ENCODE data around the gene C2orf68.

Gene C2orf68

GRCh38 chr2:85578243-85579180, 33.4 kb downstream of the C2orf68 start:
- H3K9me3 Mint-ChIP-seq = no peaks in the 10 kb centered on the region
- no peaks in the 10 kb centered on the region for H3K27me3 Mint-ChIP-seq (ENCODE audit: low read depth)
- peak overlapping the region; percentile 68 to 83 (median 76) for H3K4me3 Mint-ChIP-seq
- H3K4me1 Mint-ChIP-seq = peaks cover 44% of the 10 kb centered on the region
- no peak for TF ChIP-seq CTCF (IDR thresholded peaks at IDR 0.05; ENCODE audit: unreplicated experiment in 3 of 3)
- H3K36me3 Mint-ChIP-seq (ENCODE audit: low read depth) = peaks cover 5% of the 10 kb centered on the region
- H3K27ac Mint-ChIP-seq = peak overlapping the region; percentile 98 to 99 (median 98)

DNA sequence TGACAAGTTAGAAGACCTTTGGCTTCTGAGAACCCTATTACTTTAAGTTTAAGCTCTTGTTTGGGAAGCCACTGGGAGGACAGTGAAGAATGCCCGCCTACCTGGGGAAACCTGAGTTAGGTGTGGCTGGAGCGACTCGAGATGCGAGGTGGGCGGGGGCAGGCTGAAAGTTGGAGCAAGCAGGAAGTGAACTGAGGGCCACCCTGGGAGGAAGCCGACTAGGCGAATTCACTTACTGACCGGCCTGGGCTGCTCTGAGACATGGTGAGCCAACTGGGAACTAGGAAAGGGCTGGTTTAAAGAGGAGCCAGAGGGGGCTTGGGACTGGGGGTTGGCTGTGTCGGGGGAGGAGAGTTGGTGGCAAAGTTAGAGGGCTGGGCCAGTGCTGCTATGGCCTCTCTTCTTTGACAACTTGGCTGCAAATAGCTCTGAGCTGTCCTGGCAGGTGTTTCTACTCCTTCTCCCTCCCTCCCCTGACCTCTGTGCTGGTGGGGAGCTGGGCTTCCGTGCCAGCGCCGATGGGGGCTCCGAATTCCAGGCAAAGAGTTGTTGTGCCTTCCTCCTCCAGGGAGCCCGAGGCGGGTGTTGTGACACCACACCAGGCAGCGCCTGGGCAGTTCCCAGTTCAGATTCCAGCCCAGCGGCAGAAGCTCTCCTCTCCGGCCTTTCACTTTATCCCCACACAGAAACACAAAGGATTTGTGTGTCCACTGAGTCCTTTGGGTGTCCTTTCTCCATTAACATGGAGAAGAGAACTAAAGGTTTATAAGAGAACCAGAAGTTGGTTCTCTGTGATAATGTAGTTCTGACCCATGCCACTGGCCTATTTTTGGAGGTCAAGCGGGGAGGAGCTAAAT, 34.3 kb downstream of the C2orf68 start, which contains the start of gene VAMP8:
VAMP8 (plus strand) TSS at position 201 of the 857 bp plus-strand sequence; CDS start at position 262, 61 bp downstream.
- no peak for TF ChIP-seq CTCF (IDR thresholded peaks at IDR 0.05; ENCODE audit: unreplicated experiment in 3 of 3)
- Mint-ChIP-seq H3K27ac (peak within 1 kb of the TSS; percentile 98 to 99 (median 98)), H3K27me3 (ENCODE audit: low read depth) (no peaks in the 10 kb centered on the region), H3K4me3 (peak within 1 kb of the TSS; percentile 68 to 83 (median 76)), H3K9me3 (no peaks in the 10 kb centered on the region), H3K36me3 (ENCODE audit: low read depth) (peaks cover 5% of the 10 kb centered on the region), H3K4me1 (peaks cover 44% of the 10 kb centered on the region)

- no peaks in the 10 kb centered on the region for H3K9me3 Mint-ChIP-seq
- peaks cover 44% of the 10 kb centered on the region for H3K4me1 Mint-ChIP-seq
- H3K27ac Mint-ChIP-seq = peak overlapping the region; percentile 98 to 99 (median 98)
- peaks cover 5% of the 10 kb centered on the region for H3K36me3 Mint-ChIP-seq (ENCODE audit: low read depth)
- peak overlapping the region; percentile 68 to 83 (median 76) for H3K4me3 Mint-ChIP-seq
- H3K27me3 Mint-ChIP-seq (ENCODE audit: low read depth) = no peaks in the 10 kb centered on the region
- TF ChIP-seq CTCF (IDR thresholded peaks at IDR 0.05; ENCODE audit: unreplicated experiment in 3 of 3) = no peak
Observed at GRCh38 chr2:85577063-85577385, 34.8 kb downstream of the C2orf68 start.

GRCh38 chr2:85575739-85576138, 36.1 kb downstream of the C2orf68 start:
- no peak for TF ChIP-seq CTCF (IDR thresholded peaks at IDR 0.05; ENCODE audit: unreplicated experiment in 3 of 3)
- H3K27me3 Mint-ChIP-seq (ENCODE audit: low read depth) = peaks cover 4% of the 10 kb centered on the region
- H3K27ac Mint-ChIP-seq = peak overlapping the region; percentile 92 to 99 (median 98)
- H3K4me1 Mint-ChIP-seq = peaks cover 37% of the 10 kb centered on the region
- no peaks in the 10 kb centered on the region for H3K36me3 Mint-ChIP-seq (ENCODE audit: low read depth)
- H3K4me3 Mint-ChIP-seq = no peak overlapping the region
- H3K9me3 Mint-ChIP-seq = no peaks in the 10 kb centered on the region

DNA sequence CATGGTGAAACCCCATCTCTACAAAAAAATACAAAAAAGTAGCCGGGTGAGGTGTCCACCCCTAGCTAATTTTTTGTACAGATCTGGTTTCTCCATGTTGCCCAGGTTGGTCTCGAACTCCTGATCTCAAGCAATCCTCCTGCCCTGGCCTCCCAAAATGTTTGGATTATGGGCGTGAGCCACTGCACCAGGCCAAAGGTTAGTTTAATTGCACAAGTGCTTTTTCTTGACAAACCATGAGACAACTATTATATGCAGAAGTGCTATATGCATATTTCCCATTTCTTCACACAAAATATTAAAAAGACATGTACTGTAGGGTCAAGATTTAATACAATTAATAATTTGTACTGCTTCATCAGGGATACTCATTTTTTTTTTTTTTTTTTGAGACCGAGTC, 45.6 kb downstream of the C2orf68 start:
- H3K27ac Mint-ChIP-seq = no peak overlapping the region
- H3K4me3 Mint-ChIP-seq = no peak overlapping the region
- TF ChIP-seq CTCF (IDR thresholded peaks at IDR 0.05; ENCODE audit: unreplicated experiment in 3 of 3) = no peak
- H3K9me3 Mint-ChIP-seq = no peaks in the 10 kb centered on the region
- peaks cover 7% of the 10 kb centered on the region for H3K27me3 Mint-ChIP-seq (ENCODE audit: low read depth)
- H3K36me3 Mint-ChIP-seq (ENCODE audit: low read depth) = no peaks in the 10 kb centered on the region
- H3K4me1 Mint-ChIP-seq = no peaks in the 10 kb centered on the region
